Measurements from ENCODE around the gene IGF2BP3. TPM values are rescaled to one million over a fixed set of nuclear protein-coding genes. Genes with fewer than 3 reads are reported as not detected.

Gene IGF2BP3
- total RNA-seq, 1 experiment from 2014 or later: 80.2 TPM

- TF ChIP-seq CTCF (IDR thresholded peaks at IDR 0.05): no peak
- no peak for TF ChIP-seq SIN3A (IDR thresholded peaks at IDR 0.05; ENCODE audit: borderline replicate concordance, insufficient read depth, low read depth, low read length)
- CTCF ChIA-PET: no interaction called here
Measured at GRCh38 chr7:23343102-23343501, 127.2 kb downstream of the IGF2BP3 start.

GRCh38 chr7:23341846-23342598 is 128.3 kb downstream of the IGF2BP3 start:
- ATAC-seq (no peak), DNase-seq (ENCODE audit: low read depth, low spot score) (no peak)
- Histone ChIP-seq H3K9me3 (ENCODE audit: control insufficient read depth, insufficient read depth, low read depth, low read length) (peaks cover 14% of the 10 kb centered on the region; the same call in 1 of the 2 replicates), H3K4me3 (ENCODE audit: low read depth in 2 of 2, low read length in 2 of 2) (no peak overlapping the region), H3K27ac (ENCODE audit: low read length) (no peak overlapping the region), H3K27me3 (ENCODE audit: control insufficient read depth, insufficient read depth, low read length) (no peaks in the 10 kb centered on the region), H3K4me1 (ENCODE audit: control insufficient read depth, insufficient read depth, low read length) (peaks cover 25% of the 10 kb centered on the region), H3K36me3 (ENCODE audit: control insufficient read depth, insufficient read depth, low read length) (peaks cover 48% of the 10 kb centered on the region)
- ChIA-PET POLR2A (no interaction called here), CTCF (no interaction called here)
- TF ChIP-seq CTCF (IDR thresholded peaks at IDR 0.05) (no peak), TCF7L2 (IDR thresholded peaks at IDR 0.05; ENCODE audit: low read depth, low read length) (no peak)
- no TSS peak for BruUV-seq (replicated peaks)
- in situ Hi-C loops (cut with HindIII; ENCODE audit: low pct_unique_long_range_greater_than_20kb, low sequenced_read_pairs): no loop called here
- intact Hi-C loops (cut with micrococcal nuclease; ENCODE audit: unreplicated experiment): no loop called here

More at GRCh38 chr7:23343102-23343501, 127.2 kb downstream of the IGF2BP3 start:
- Histone ChIP-seq H3K27ac (ENCODE audit: low read length) (no peak overlapping the region), H3K27me3 (ENCODE audit: control insufficient read depth, insufficient read depth, low read length) (no peaks in the 10 kb centered on the region), H3K9me3 (ENCODE audit: control insufficient read depth, insufficient read depth, low read depth, low read length) (peaks cover 5% of the 10 kb centered on the region; the same call in 1 of the 2 replicates), H3K4me3 (ENCODE audit: low read depth in 2 of 2, low read length in 2 of 2) (no peak overlapping the region), H3K36me3 (ENCODE audit: control insufficient read depth, insufficient read depth, low read length) (peaks cover 48% of the 10 kb centered on the region), H3K4me1 (ENCODE audit: control insufficient read depth, insufficient read depth, low read length) (peaks cover 36% of the 10 kb centered on the region)
- DNase-seq (ENCODE audit: low read depth, low spot score) (no peak), ATAC-seq (no peak)
- in situ Hi-C loops (cut with HindIII; ENCODE audit: low pct_unique_long_range_greater_than_20kb, low sequenced_read_pairs): no loop called here
- POLR2A ChIA-PET: interaction anchor here (0.5 kb wide), 1 partner anchor 39 kb away, joined by 6 read pairs; no protein-coding TSS in a partner anchor
- BruUV-seq (replicated peaks): no TSS peak
- intact Hi-C loops (cut with micrococcal nuclease; ENCODE audit: unreplicated experiment): no loop called here

GRCh38 chr7:23338863-23339262 is 131.4 kb downstream of the IGF2BP3 start:
- peaks cover 35% of the 10 kb centered on the region for H3K4me1 ChIP-seq (ENCODE audit: control insufficient read depth, insufficient read depth, low read length)
- POLR2A ChIA-PET: no interaction called here
- intact Hi-C loops (cut with micrococcal nuclease; ENCODE audit: unreplicated experiment) (no loop called here), in situ Hi-C loops (cut with HindIII; ENCODE audit: low pct_unique_long_range_greater_than_20kb, low sequenced_read_pairs) (no loop called here)
- CTCF ChIA-PET: interaction anchor here (0.6 kb wide), 1 partner anchor 66 kb away, joined by 4 read pairs; no protein-coding TSS in a partner anchor
- H3K36me3 ChIP-seq (ENCODE audit: control insufficient read depth, insufficient read depth, low read length): peaks cover 25% of the 10 kb centered on the region
- H3K4me3 ChIP-seq (ENCODE audit: low read depth in 2 of 2, low read length in 2 of 2): no peak overlapping the region
- H3K27me3 ChIP-seq (ENCODE audit: control insufficient read depth, insufficient read depth, low read length): no peaks in the 10 kb centered on the region
- H3K27ac ChIP-seq (ENCODE audit: low read length): no peak overlapping the region
- DNase-seq (ENCODE audit: low read depth, low spot score) (no peak), ATAC-seq (no peak)
- H3K9me3 ChIP-seq (ENCODE audit: control insufficient read depth, insufficient read depth, low read depth, low read length): peaks cover 14% of the 10 kb centered on the region; the same call in 1 of the 2 replicates
- no peak for TF ChIP-seq CTCF (IDR thresholded peaks at IDR 0.05)
- TF ChIP-seq REST (IDR thresholded peaks at IDR 0.05; ENCODE audit: insufficient read depth in 1 of 2, low read depth in 2 of 2, low read length in 1 of 2): no peak
- no peak for TF ChIP-seq POLR2AphosphoS5 (IDR thresholded peaks at IDR 0.05; ENCODE audit: low read depth, low read length)
- no peak for TF ChIP-seq TCF7L2 (IDR thresholded peaks at IDR 0.05; ENCODE audit: low read depth, low read length)
- no peak for TF ChIP-seq SIN3A (IDR thresholded peaks at IDR 0.05; ENCODE audit: borderline replicate concordance, insufficient read depth, low read depth, low read length)
- no TSS peak for BruUV-seq (replicated peaks)

Data from Panc1 (cell line).